Measurements from ENCODE around the gene TNFRSF21.

Gene TNFRSF21

DNA sequence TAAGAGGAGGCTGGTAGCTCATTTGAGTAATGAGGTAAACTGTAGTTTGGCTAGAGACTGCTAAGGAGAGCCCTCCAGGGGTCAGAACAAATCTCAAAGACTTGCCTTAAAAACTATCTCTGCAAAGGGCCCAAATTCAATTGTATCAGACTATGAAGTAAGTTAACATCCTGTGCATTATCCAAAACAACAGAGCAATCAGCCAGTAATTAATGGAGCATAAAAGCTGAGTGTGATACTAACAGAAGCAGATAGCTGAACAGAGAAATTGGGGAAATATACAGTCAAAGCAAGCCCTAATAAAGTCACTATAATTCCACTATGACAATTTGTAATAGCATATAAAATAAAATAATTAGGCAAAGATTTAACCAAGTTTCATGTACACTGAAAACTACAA is 45.8 kb upstream of the TNFRSF21 start:
- no peak for TF ChIP-seq EP300 (IDR thresholded peaks at IDR 0.05; ENCODE audit: borderline replicate concordance)

GRCh38 chr6:47353871-47354270 is 44.2 kb upstream of the TNFRSF21 start:
- TF ChIP-seq CREB1 (IDR thresholded peaks at IDR 0.05; ENCODE audit: low read depth) (no peak), ZBTB7A (IDR thresholded peaks at IDR 0.05; ENCODE audit: low read depth) (no peak), TAF1 (IDR thresholded peaks at IDR 0.05; ENCODE audit: low read depth) (no peak)

DNA sequence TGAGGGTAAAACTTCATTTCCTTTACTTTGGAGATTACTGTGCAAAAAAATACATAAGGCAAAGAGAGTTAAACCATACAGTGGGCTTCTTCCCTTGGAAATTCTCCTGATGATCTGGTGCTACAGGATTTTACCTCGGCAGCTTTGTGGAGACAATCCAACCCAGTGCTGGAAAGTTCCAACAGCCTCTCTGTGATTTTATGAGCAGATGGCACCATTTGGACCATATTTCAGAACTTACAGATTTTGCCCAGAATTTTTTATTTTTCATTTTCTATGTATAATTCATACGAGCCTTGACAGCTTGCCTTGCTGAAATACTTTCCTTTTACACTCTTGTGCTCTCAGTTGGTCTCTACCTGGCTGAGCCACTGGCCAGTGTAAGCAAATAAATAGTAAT is 43.3 kb upstream of the TNFRSF21 start:
- TF ChIP-seq, protein P1, sequence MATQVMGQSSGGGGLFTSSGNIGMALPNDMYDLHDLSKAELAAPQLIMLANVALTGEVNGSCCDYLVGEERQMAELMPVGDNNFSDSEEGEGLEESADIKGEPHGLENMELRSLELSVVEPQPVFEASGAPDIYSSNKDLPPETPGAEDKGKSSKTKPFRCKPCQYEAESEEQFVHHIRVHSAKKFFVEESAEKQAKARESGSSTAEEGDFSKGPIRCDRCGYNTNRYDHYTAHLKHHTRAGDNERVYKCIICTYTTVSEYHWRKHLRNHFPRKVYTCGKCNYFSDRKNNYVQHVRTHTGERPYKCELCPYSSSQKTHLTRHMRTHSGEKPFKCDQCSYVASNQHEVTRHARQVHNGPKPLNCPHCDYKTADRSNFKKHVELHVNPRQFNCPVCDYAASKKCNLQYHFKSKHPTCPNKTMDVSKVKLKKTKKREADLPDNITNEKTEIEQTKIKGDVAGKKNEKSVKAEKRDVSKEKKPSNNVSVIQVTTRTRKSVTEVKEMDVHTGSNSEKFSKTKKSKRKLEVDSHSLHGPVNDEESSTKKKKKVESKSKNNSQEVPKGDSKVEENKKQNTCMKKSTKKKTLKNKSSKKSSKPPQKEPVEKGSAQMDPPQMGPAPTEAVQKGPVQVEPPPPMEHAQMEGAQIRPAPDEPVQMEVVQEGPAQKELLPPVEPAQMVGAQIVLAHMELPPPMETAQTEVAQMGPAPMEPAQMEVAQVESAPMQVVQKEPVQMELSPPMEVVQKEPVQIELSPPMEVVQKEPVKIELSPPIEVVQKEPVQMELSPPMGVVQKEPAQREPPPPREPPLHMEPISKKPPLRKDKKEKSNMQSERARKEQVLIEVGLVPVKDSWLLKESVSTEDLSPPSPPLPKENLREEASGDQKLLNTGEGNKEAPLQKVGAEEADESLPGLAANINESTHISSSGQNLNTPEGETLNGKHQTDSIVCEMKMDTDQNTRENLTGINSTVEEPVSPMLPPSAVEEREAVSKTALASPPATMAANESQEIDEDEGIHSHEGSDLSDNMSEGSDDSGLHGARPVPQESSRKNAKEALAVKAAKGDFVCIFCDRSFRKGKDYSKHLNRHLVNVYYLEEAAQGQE (IDR thresholded peaks at IDR 0.05; ENCODE audit: low read depth) = no peak
- TF ChIP-seq CREB1 (IDR thresholded peaks at IDR 0.05; ENCODE audit: low read depth) = no peak
- TF ChIP-seq CEBPB (IDR thresholded peaks at IDR 0.05) = no peak
- no peak for TF ChIP-seq NFIC (IDR thresholded peaks at IDR 0.05)
- TF ChIP-seq RAD21 (IDR thresholded peaks at IDR 0.05; ENCODE audit: low read depth) = no peak
- TF ChIP-seq, protein P2, sequence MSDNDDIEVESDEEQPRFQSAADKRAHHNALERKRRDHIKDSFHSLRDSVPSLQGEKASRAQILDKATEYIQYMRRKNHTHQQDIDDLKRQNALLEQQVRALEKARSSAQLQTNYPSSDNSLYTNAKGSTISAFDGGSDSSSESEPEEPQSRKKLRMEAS (IDR thresholded peaks at IDR 0.05) = no peak
- no peak for TF ChIP-seq TCF12 (IDR thresholded peaks at IDR 0.05; ENCODE audit: low read depth)
- no peak for TF ChIP-seq YY1 (IDR thresholded peaks at IDR 0.05; ENCODE audit: low read depth)

DNA sequence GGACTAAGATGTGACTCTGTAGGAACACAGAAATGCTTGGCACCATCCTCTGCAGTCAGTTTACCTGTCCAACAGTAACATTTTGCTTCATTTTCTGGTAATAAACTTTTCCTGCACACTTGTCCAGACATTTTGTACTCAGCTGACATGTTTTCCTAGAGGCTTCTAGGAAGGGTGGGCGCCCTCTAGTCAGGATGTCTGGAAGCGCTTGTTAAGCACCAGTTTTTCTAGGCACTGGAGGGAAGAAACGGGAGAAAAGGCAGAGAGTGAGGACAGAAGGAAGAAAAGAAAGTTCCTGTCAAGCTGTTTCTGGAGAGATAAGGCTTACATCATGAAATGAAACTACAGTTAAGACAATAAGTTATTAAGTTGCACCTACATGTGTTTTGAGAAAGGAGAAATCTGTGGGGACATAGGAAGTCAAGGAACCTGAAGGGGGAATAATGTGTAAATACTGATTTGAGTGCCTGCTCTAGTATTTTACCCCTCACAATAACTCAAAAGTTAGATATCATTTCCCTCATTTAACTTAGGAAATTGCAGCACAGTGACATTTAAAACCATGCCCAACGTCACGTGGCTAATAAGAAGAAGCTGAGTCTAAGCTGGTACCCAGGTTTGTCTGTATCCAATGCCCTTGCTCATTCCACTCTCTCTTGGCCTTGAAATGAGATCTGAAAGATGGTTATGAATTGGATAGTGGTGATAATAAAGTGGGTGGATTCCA is 42.7 kb upstream of the TNFRSF21 start:
- TF ChIP-seq NFIC (IDR thresholded peaks at IDR 0.05) = no peak
- TF ChIP-seq, protein P2 (IDR thresholded peaks at IDR 0.05) = no peak
- TF ChIP-seq, protein P1 (IDR thresholded peaks at IDR 0.05; ENCODE audit: low read depth) = no peak
- peak; percentile 18; the same call in 1 of the 2 replicates for TF ChIP-seq RAD21 (IDR thresholded peaks at IDR 0.05; ENCODE audit: low read depth)
- TF ChIP-seq EGR1 (IDR thresholded peaks at IDR 0.05) = no peak
- TF ChIP-seq EP300 (IDR thresholded peaks at IDR 0.05; ENCODE audit: borderline replicate concordance) = no peak
- no peak for TF ChIP-seq USF1 (IDR thresholded peaks at IDR 0.05)
- TF ChIP-seq ZBTB7A (IDR thresholded peaks at IDR 0.05; ENCODE audit: low read depth) = no peak
- TF ChIP-seq CEBPB (IDR thresholded peaks at IDR 0.05) = no peak

DNA sequence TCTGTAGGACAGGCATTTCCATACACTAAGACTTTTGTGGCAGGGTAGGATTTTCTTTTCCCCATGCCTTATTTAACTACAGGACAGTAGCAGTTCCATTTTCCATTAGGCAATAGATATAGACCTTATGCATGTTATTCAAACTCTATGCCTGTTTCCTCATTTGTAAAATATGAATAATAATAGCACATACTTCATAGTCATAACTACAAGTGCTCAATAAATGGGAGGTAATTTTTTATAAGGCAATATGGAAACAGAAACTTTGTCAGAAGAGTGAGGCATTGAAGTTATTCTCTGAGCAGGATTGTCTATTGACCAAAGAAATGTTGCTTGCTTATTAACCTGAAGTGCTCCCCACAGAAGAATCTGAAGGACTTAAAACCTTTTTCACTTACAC is 41.9 kb upstream of the TNFRSF21 start:
- TF ChIP-seq USF1 (IDR thresholded peaks at IDR 0.05) (no peak), CEBPB (IDR thresholded peaks at IDR 0.05) (no peak), EGR1 (IDR thresholded peaks at IDR 0.05) (no peak), TCF12 (IDR thresholded peaks at IDR 0.05; ENCODE audit: low read depth) (no peak), TEAD4 (IDR thresholded peaks at IDR 0.05) (no peak), TAF1 (IDR thresholded peaks at IDR 0.05; ENCODE audit: low read depth) (no peak), FOXM1 (IDR thresholded peaks at IDR 0.05; ENCODE audit: borderline replicate concordance, low read depth) (no peak), YY1 (IDR thresholded peaks at IDR 0.05; ENCODE audit: low read depth) (no peak), CREB1 (IDR thresholded peaks at IDR 0.05; ENCODE audit: low read depth) (no peak), RAD21 (IDR thresholded peaks at IDR 0.05; ENCODE audit: low read depth) (no peak), NFIC (IDR thresholded peaks at IDR 0.05) (no peak), EP300 (IDR thresholded peaks at IDR 0.05; ENCODE audit: borderline replicate concordance) (no peak), ZBTB7A (IDR thresholded peaks at IDR 0.05; ENCODE audit: low read depth) (no peak)
- TF ChIP-seq, protein P1 (IDR thresholded peaks at IDR 0.05; ENCODE audit: low read depth) = no peak
- TF ChIP-seq, protein P2 (IDR thresholded peaks at IDR 0.05) = no peak

All from Ishikawa (cell line).